ENCODE measurements around the gene STK10. TPM values are rescaled to one million over a fixed set of nuclear protein-coding genes. Genes with fewer than 3 reads are reported as not detected.

STK10 gene
- total RNA-seq, 1 experiment from 2014 or later, result 22.9 TPM

DNA sequence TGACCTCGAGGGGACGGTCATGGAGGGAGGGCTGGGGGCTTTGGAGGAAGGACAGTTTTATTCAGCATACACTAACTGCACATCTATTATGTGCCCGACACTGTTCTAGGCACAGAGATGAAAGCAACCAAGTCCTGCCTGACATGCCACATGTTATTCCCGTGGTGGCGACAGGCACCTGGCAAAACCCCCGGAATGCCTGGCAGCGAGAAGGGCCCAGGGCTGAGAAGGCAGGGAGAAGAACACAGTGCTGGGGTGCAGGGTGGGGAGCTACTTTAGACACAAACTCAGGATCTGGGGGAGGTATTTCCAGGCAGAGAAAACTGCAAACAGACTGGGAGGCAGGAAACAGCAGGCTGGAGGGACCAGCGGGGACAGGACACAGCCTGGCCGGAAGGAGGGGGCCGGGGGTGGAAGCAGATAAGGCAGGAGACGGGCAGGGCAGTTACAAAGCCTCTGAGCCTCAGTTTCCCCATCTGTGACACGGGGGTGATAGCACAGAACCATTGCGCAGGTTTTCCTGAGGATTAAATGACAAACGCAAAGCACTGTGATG, 77.7 kb downstream of the STK10 start (continued):
- TF ChIP-seq ZNF274 (IDR thresholded peaks at IDR 0.05; ENCODE audit: low read depth, low read length), result no peak

DNA sequence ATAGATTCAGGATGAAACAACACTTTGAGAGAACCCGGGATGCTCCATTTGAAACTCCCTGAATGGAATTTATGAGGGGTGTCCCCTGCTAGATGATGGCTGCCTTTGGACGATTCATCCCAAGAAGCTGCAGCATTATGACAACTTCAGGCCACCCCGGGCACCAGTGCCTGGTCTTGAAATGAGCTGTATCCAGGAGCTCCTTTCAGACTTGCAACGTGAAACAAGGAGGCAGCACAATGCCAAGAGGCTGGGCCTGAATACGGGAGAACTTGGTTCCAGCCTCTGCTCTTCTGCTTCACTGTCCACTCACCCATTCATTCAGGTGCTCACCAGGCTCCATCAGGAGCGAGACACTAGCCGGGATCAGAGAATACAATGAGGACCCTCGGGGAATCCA, 78.3 kb downstream of the STK10 start:
- RAD21 ChIA-PET (ENCODE audit: low non-redundant PET in 1 of 2, low total read pairs in 2 of 2, uncharacterized antibody in 2 of 2, unreplicated experiment in 2 of 2), result no interaction called here

More for the DNA sequence above, 78.3 kb downstream of the STK10 start:
- no peaks in the 10 kb centered on the region for H3K9me2 ChIP-seq (ENCODE audit: insufficient read depth)
- H4K20me1 ChIP-seq (ENCODE audit: insufficient read depth), result no peaks in the 10 kb centered on the region
- DNase-seq (ENCODE audit: low read depth, low spot score), result no peak
- H3K9ac ChIP-seq (ENCODE audit: low read length), result no peak overlapping the region
- no peak overlapping the region for H2AFZ ChIP-seq (ENCODE audit: low read depth, low read length, poor library complexity, severe bottlenecking)
- no TSS peak for BruUV-seq (replicated peaks)
- H3K4me3 ChIP-seq (replicated peaks in 1 of 2; ENCODE audit: low read depth in 1 of 2, low read length in 2 of 2), result no peak overlapping the region
- H3K9me3 ChIP-seq (ENCODE audit: control insufficient read depth in 1 of 2, insufficient read depth in 1 of 2, low read depth in 1 of 2, low read length in 2 of 2), result no peaks in the 10 kb centered on the region
- TF ChIP-seq ELF1 (IDR thresholded peaks at IDR 0.05; ENCODE audit: borderline replicate concordance, low read depth) (no peak), EGR1 (IDR thresholded peaks at IDR 0.05; ENCODE audit: low read depth) (no peak), ZNF274 (IDR thresholded peaks at IDR 0.05; ENCODE audit: low read depth, low read length) (no peak), YY1 (IDR thresholded peaks at IDR 0.05; ENCODE audit: extremely low read depth, insufficient replicate concordance, low read depth, low read length) (no peak), JUND (IDR thresholded peaks at IDR 0.05) (no peak), POLR2AphosphoS5 (IDR thresholded peaks at IDR 0.05; ENCODE audit: low read depth, low read length) (no peak), SP1 (IDR thresholded peaks at IDR 0.05; ENCODE audit: low read depth) (no peak), FOSL1 (IDR thresholded peaks at IDR 0.05; ENCODE audit: low read depth) (no peak), EZH2phosphoT487 (IDR thresholded peaks at IDR 0.05; ENCODE audit: borderline replicate concordance) (no peak)
- TF ChIP-seq, protein P1, sequence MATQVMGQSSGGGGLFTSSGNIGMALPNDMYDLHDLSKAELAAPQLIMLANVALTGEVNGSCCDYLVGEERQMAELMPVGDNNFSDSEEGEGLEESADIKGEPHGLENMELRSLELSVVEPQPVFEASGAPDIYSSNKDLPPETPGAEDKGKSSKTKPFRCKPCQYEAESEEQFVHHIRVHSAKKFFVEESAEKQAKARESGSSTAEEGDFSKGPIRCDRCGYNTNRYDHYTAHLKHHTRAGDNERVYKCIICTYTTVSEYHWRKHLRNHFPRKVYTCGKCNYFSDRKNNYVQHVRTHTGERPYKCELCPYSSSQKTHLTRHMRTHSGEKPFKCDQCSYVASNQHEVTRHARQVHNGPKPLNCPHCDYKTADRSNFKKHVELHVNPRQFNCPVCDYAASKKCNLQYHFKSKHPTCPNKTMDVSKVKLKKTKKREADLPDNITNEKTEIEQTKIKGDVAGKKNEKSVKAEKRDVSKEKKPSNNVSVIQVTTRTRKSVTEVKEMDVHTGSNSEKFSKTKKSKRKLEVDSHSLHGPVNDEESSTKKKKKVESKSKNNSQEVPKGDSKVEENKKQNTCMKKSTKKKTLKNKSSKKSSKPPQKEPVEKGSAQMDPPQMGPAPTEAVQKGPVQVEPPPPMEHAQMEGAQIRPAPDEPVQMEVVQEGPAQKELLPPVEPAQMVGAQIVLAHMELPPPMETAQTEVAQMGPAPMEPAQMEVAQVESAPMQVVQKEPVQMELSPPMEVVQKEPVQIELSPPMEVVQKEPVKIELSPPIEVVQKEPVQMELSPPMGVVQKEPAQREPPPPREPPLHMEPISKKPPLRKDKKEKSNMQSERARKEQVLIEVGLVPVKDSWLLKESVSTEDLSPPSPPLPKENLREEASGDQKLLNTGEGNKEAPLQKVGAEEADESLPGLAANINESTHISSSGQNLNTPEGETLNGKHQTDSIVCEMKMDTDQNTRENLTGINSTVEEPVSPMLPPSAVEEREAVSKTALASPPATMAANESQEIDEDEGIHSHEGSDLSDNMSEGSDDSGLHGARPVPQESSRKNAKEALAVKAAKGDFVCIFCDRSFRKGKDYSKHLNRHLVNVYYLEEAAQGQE (IDR thresholded peaks at IDR 0.05; ENCODE audit: low read depth), result no peak
- TF ChIP-seq, protein P2, sequence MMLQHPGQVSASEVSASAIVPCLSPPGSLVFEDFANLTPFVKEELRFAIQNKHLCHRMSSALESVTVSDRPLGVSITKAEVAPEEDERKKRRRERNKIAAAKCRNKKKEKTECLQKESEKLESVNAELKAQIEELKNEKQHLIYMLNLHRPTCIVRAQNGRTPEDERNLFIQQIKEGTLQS (IDR thresholded peaks at IDR 0.05), result no peak
- TF ChIP-seq, protein P3, sequence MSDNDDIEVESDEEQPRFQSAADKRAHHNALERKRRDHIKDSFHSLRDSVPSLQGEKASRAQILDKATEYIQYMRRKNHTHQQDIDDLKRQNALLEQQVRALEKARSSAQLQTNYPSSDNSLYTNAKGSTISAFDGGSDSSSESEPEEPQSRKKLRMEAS (IDR thresholded peaks at IDR 0.05), result no peak
- TF ChIP-seq, protein P4, sequence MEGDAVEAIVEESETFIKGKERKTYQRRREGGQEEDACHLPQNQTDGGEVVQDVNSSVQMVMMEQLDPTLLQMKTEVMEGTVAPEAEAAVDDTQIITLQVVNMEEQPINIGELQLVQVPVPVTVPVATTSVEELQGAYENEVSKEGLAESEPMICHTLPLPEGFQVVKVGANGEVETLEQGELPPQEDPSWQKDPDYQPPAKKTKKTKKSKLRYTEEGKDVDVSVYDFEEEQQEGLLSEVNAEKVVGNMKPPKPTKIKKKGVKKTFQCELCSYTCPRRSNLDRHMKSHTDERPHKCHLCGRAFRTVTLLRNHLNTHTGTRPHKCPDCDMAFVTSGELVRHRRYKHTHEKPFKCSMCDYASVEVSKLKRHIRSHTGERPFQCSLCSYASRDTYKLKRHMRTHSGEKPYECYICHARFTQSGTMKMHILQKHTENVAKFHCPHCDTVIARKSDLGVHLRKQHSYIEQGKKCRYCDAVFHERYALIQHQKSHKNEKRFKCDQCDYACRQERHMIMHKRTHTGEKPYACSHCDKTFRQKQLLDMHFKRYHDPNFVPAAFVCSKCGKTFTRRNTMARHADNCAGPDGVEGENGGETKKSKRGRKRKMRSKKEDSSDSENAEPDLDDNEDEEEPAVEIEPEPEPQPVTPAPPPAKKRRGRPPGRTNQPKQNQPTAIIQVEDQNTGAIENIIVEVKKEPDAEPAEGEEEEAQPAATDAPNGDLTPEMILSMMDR (IDR thresholded peaks at IDR 0.05 in 2 of 3, conservative IDR thresholded peaks at IDR 0.05 in 1 of 3; ENCODE audit: borderline replicate concordance in 1 of 3, insufficient read depth in 1 of 3, low read depth in 2 of 3, low read length in 2 of 3), result no peak
- CTCF ChIA-PET, result interaction anchor here (0.7 kb wide), 1 partner anchor 79 kb away, joined by 3 read pairs; the partner anchor contains the start of gene STK10
- intact Hi-C loops (cut with micrococcal nuclease), result no loop called here
- H3K27me3 ChIP-seq (ENCODE audit: insufficient read depth, low read length), result no peaks in the 10 kb centered on the region
- no peak overlapping the region for H3K27ac ChIP-seq (ENCODE audit: low read depth, low read length)
- POLR2A ChIA-PET, result no interaction called here
- peaks cover 11 to 24% of the 10 kb centered on the region in 2 experiments for H3K4me1 ChIP-seq (ENCODE audit: control insufficient read depth in 1 of 2, insufficient read depth in 2 of 2, low read length in 2 of 2)
- ATAC-seq, result no peak
- H3K4me2 ChIP-seq (ENCODE audit: low read length), result no peak overlapping the region
- no peaks in the 10 kb centered on the region for H3K79me2 ChIP-seq (ENCODE audit: insufficient read depth, low read length)
- H3K36me3 ChIP-seq (ENCODE audit: control insufficient read depth in 1 of 2, insufficient read depth in 2 of 2, low read length in 2 of 2), result no peaks in the 10 kb centered on the region
